ENCODE measurements around the gene CHRDL1. TPM values are rescaled to one million over a fixed set of nuclear protein-coding genes. Genes with fewer than 3 reads are reported as not detected.

CHRDL1 gene
- total RNA-seq, 1 experiment from 2014 or later, result 0.47 TPM

DNA sequence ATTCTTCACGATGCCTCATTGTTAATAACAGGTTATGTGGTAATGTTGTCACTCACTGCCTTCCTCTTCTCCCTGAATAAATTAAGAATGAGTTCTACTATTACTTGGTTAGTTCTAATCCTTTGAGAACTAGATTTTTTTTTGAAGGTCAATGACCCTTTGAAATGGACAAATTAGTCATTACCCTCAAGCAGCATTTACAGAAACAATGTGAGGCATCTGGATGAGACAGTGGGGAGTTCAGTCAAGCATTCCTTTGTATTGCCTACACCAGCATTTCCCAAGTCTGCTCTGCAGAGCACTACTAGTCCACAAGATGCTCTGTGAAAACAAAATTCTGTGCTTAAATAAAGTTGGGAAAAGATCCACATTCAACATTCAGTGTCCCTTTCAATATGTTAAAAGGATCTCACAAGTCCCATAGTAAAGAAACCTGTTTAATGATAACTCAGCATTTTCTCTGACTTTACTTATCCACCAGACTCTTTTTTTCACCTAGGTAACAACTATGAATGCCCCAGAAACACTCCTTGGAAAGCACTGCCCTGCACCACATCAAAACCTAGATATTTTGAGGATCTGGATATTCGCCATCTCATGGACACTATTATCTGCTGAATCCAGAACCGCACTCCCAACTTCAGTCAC is 60.6 kb downstream of the CHRDL1 start:
- Histone ChIP-seq H3K9ac (ENCODE audit: low read length) (no peak overlapping the region), H3K9me2 (replicated peaks; ENCODE audit: low read length) (no peaks in the 10 kb centered on the region), H2AFZ (ENCODE audit: low read length) (no peak overlapping the region), H3K4me3 (ENCODE audit: low read length) (no peak overlapping the region), H3K27ac (ENCODE audit: low read length) (no peak overlapping the region), H3K9me3 (ENCODE audit: low read length) (no peaks in the 10 kb centered on the region), H3K4me1 (ENCODE audit: insufficient read depth, low read length) (no peaks in the 10 kb centered on the region), H3F3A (ENCODE audit: low read length, unreplicated experiment) (no peaks in the 10 kb centered on the region), H3K4me2 (ENCODE audit: low read length) (no peak overlapping the region), H3K27me3 (ENCODE audit: low read length) (no peaks in the 10 kb centered on the region), H3K79me2 (ENCODE audit: low read length) (no peaks in the 10 kb centered on the region), H4K20me1 (ENCODE audit: low read length) (no peaks in the 10 kb centered on the region), H3K36me3 (ENCODE audit: low read depth, low read length) (no peaks in the 10 kb centered on the region)
- BruUV-seq (replicated peaks), result no TSS peak
- ChIA-PET POLR2A (ENCODE audit: unreplicated experiment) (no interaction called here), CTCF (no interaction called here)
- no peak for ATAC-seq
- TF ChIP-seq EZH2 (IDR thresholded peaks at IDR 0.05; ENCODE audit: low read length, unreplicated experiment), result no peak
- TF ChIP-seq EZH2phosphoT487 (IDR thresholded peaks at IDR 0.05; ENCODE audit: borderline replicate concordance, low read length), result no peak
- TF ChIP-seq, protein P1, sequence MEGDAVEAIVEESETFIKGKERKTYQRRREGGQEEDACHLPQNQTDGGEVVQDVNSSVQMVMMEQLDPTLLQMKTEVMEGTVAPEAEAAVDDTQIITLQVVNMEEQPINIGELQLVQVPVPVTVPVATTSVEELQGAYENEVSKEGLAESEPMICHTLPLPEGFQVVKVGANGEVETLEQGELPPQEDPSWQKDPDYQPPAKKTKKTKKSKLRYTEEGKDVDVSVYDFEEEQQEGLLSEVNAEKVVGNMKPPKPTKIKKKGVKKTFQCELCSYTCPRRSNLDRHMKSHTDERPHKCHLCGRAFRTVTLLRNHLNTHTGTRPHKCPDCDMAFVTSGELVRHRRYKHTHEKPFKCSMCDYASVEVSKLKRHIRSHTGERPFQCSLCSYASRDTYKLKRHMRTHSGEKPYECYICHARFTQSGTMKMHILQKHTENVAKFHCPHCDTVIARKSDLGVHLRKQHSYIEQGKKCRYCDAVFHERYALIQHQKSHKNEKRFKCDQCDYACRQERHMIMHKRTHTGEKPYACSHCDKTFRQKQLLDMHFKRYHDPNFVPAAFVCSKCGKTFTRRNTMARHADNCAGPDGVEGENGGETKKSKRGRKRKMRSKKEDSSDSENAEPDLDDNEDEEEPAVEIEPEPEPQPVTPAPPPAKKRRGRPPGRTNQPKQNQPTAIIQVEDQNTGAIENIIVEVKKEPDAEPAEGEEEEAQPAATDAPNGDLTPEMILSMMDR (conservative IDR thresholded peaks at IDR 0.05; ENCODE audit: low read depth, low read length), result no peak
- intact Hi-C loops (cut with micrococcal nuclease), result no loop called here
- DNase-seq, result no peak

DNA sequence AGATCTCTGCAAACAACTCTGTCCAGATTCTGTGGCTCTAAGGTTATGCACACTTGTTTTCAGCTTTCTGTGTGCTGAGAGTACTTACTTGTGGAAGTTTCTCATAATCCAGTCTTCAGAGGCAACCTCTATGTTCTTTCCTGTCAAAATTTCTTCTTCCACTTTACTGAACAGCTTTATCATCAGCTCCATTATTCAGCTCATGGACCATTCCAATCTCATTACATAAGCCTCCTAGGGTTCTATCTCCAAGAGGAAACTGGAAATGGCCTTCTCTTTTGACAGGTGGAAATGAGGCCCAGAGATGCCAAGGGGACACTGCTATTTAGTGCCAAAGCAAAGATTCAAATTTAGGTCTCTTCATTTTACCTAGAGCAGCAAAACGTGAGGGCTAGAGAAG is 61.3 kb downstream of the CHRDL1 start:
- no peaks in the 10 kb centered on the region for H3F3A ChIP-seq (ENCODE audit: low read length, unreplicated experiment)
- no peak overlapping the region for H3K27ac ChIP-seq (ENCODE audit: low read length)
- H3K27me3 ChIP-seq (ENCODE audit: low read length), result no peaks in the 10 kb centered on the region
- H2AFZ ChIP-seq (ENCODE audit: low read length), result no peak overlapping the region
- no peak overlapping the region for H3K4me2 ChIP-seq (ENCODE audit: low read length)
- H3K9me3 ChIP-seq (ENCODE audit: low read length), result no peaks in the 10 kb centered on the region
- H3K9ac ChIP-seq (ENCODE audit: low read length), result no peak overlapping the region
- ChIA-PET POLR2A (ENCODE audit: unreplicated experiment) (no interaction called here), CTCF (no interaction called here)
- no peak for TF ChIP-seq EZH2 (IDR thresholded peaks at IDR 0.05; ENCODE audit: low read length, unreplicated experiment)
- TF ChIP-seq, protein P1 (conservative IDR thresholded peaks at IDR 0.05; ENCODE audit: low read depth, low read length), result no peak
- no peak for TF ChIP-seq EZH2phosphoT487 (IDR thresholded peaks at IDR 0.05; ENCODE audit: borderline replicate concordance, low read length)
- H3K79me2 ChIP-seq (ENCODE audit: low read length), result no peaks in the 10 kb centered on the region
- no peak for ATAC-seq
- no TSS peak for BruUV-seq (replicated peaks)
- no peaks in the 10 kb centered on the region for H4K20me1 ChIP-seq (ENCODE audit: low read length)
- no peaks in the 10 kb centered on the region for H3K9me2 ChIP-seq (replicated peaks; ENCODE audit: low read length)
- DNase-seq, result no peak
- intact Hi-C loops (cut with micrococcal nuclease), result no loop called here
- no peak overlapping the region for H3K4me3 ChIP-seq (ENCODE audit: low read length)
- H3K36me3 ChIP-seq (ENCODE audit: low read depth, low read length), result no peaks in the 10 kb centered on the region
- no peaks in the 10 kb centered on the region for H3K4me1 ChIP-seq (ENCODE audit: insufficient read depth, low read length)

DNA sequence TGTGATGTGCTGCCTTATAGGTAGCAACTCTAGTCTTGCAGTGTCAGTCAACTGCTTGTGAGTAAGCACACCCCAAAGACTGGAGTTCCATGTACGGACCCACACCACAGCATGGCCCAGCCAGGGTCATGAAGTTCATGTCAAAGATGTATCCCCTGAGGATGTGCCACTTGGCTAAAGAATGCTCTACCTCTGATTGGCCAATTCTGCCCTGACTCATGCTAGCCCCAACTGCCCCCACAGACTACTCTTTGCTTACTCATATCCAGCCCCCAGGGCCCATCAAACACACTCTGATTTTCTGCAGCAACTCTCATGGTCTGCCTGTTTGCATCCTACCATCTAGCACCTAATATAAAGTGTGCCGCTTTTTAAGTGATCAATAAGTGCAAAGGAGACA is 62.5 kb downstream of the CHRDL1 start:
- Histone ChIP-seq H3K36me3 (ENCODE audit: low read depth, low read length) (no peaks in the 10 kb centered on the region), H3K9me3 (ENCODE audit: low read length) (no peaks in the 10 kb centered on the region), H3K9me2 (replicated peaks; ENCODE audit: low read length) (no peaks in the 10 kb centered on the region), H3K27ac (ENCODE audit: low read length) (no peak overlapping the region), H4K20me1 (ENCODE audit: low read length) (no peaks in the 10 kb centered on the region), H3F3A (ENCODE audit: low read length, unreplicated experiment) (no peaks in the 10 kb centered on the region), H3K4me2 (ENCODE audit: low read length) (no peak overlapping the region), H3K27me3 (ENCODE audit: low read length) (no peaks in the 10 kb centered on the region), H3K4me1 (ENCODE audit: insufficient read depth, low read length) (no peaks in the 10 kb centered on the region), H3K9ac (ENCODE audit: low read length) (no peak overlapping the region), H3K4me3 (ENCODE audit: low read length) (no peak overlapping the region), H3K79me2 (ENCODE audit: low read length) (no peaks in the 10 kb centered on the region), H2AFZ (ENCODE audit: low read length) (no peak overlapping the region)
- no peak for DNase-seq
- ATAC-seq, result no peak
- intact Hi-C loops (cut with micrococcal nuclease), result no loop called here
- TF ChIP-seq EZH2phosphoT487 (IDR thresholded peaks at IDR 0.05; ENCODE audit: borderline replicate concordance, low read length), result no peak
- TF ChIP-seq, protein P1 (conservative IDR thresholded peaks at IDR 0.05; ENCODE audit: low read depth, low read length), result no peak
- no peak for TF ChIP-seq EZH2 (IDR thresholded peaks at IDR 0.05; ENCODE audit: low read length, unreplicated experiment)
- no TSS peak for BruUV-seq (replicated peaks)
- ChIA-PET CTCF (no interaction called here), POLR2A (ENCODE audit: unreplicated experiment) (no interaction called here)

Measured in PC-3 (cell line).